ENCODE data around the gene JARID2. TPM values are rescaled to one million over a fixed set of nuclear protein-coding genes. Genes with fewer than 3 reads are reported as not detected.

JARID2 gene
- total and polyA plus RNA-seq, 4 donors = 3.8 to 14.8 (median 12.0) TPM

- WGBS, 2 donors = 73 to 79% methylated on average over 6 of the region's 6 CpGs
- H3K4me1 ChIP-seq (ENCODE audit: control insufficient read depth in 5 of 5, insufficient read depth in 5 of 5, low read length in 5 of 5) = peaks cover 1 to 36% (median 19%) of the 10 kb centered on the region in 5 donors
- no peaks in the 10 kb centered on the region for H3K27me3 ChIP-seq (ENCODE audit: control insufficient read depth in 3 of 3, insufficient read depth in 3 of 3, low read length in 2 of 3)
- H3K9me3 ChIP-seq (ENCODE audit: control insufficient read depth in 4 of 4, insufficient read depth in 3 of 4, low read length in 3 of 4) = no peaks in the 10 kb centered on the region
- ATAC-seq (ENCODE audit: insufficient read depth, low FRiP score) = no peak
- H3K36me3 ChIP-seq (ENCODE audit: control insufficient read depth in 4 of 4, insufficient read depth in 4 of 4, low read length in 4 of 4) = peaks cover 0 to 2% (median 0%) of the 10 kb centered on the region in 4 donors
- H3K27ac ChIP-seq (ENCODE audit: low read depth in 1 of 2, low read length in 1 of 2) = no peak overlapping the region
- no peak for DNase-seq
- no peak for TF ChIP-seq CTCF (IDR thresholded peaks at IDR 0.05; ENCODE audit: control extremely low read depth, extremely low read depth)
- no peak overlapping the region for H3K9ac ChIP-seq (ENCODE audit: insufficient read depth in 1 of 2, low read length in 2 of 2)
- H3K4me3 ChIP-seq = no peak overlapping the region
These were observed 163.6 kb downstream of the JARID2 start for GRCh38 chr6:15409301-15410125.

DNA sequence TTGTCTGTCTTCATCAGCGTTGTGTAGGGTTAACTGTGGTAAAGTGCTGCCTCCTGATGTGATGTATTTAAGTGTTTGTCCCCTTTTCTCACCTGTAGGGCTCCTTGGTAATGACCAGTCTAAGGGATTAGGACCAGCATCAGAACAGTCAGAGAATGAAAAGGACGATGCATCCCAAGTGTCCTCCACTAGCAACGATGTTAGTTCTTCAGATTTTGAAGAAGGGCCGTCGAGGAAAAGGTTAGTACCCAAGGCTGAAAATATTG, 164.2 kb downstream of the JARID2 start:
- H3K4me1 ChIP-seq (ENCODE audit: control insufficient read depth in 5 of 5, insufficient read depth in 5 of 5, low read length in 5 of 5) = peaks cover 1 to 36% (median 15%) of the 10 kb centered on the region in 5 donors
- H3K9me3 ChIP-seq (ENCODE audit: control insufficient read depth in 4 of 4, insufficient read depth in 3 of 4, low read length in 3 of 4) = no peaks in the 10 kb centered on the region
- no peak overlapping the region for H3K4me3 ChIP-seq
- no peak overlapping the region for H3K27ac ChIP-seq (ENCODE audit: low read depth in 1 of 2, low read length in 1 of 2)
- H3K9ac ChIP-seq (ENCODE audit: insufficient read depth in 1 of 2, low read length in 2 of 2) = no peak overlapping the region
- ATAC-seq (ENCODE audit: insufficient read depth, low FRiP score) (no peak), DNase-seq (no peak)
- peaks cover 0 to 2% (median 0%) of the 10 kb centered on the region in 4 donors for H3K36me3 ChIP-seq (ENCODE audit: control insufficient read depth in 4 of 4, insufficient read depth in 4 of 4, low read length in 4 of 4)
- WGBS, 2 donors = 79 to 82% methylated on average over 5 of the region's 5 CpGs
- TF ChIP-seq CTCF (IDR thresholded peaks at IDR 0.05; ENCODE audit: control extremely low read depth, extremely low read depth) = no peak
- no peaks in the 10 kb centered on the region for H3K27me3 ChIP-seq (ENCODE audit: control insufficient read depth in 3 of 3, insufficient read depth in 3 of 3, low read length in 2 of 3)

DNA sequence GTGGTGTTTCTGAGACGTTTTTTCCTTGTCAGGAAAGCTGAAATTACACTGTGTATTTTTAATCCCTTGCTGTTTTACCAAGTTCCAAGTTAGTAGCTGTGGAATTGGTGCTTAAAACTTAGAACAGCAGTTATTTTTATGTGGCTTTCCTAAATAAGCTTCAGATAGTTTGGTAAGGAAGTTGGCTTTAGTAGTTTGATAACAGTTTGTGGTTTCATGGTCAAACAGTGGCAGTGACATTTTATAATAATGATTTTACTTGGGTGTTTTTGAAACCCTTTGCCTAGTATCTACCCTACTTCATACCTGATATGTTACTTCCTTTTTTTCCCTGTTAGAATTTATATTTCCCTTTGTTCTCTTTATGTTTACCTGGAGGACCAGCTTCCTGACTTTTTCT, 164.9 kb downstream of the JARID2 start:
- Histone ChIP-seq H3K27me3 (ENCODE audit: control insufficient read depth in 3 of 3, insufficient read depth in 3 of 3, low read length in 2 of 3) (no peaks in the 10 kb centered on the region), H3K36me3 (ENCODE audit: control insufficient read depth in 4 of 4, insufficient read depth in 4 of 4, low read length in 4 of 4) (peaks cover 0 to 2% (median 0%) of the 10 kb centered on the region in 4 donors), H3K9ac (ENCODE audit: insufficient read depth in 1 of 2, low read length in 2 of 2) (no peak overlapping the region), H3K4me1 (ENCODE audit: control insufficient read depth in 5 of 5, insufficient read depth in 5 of 5, low read length in 5 of 5) (peaks cover 1 to 36% (median 15%) of the 10 kb centered on the region in 5 donors), H3K27ac (ENCODE audit: low read depth in 1 of 2, low read length in 1 of 2) (no peak overlapping the region), H3K4me3 (no peak overlapping the region), H3K9me3 (ENCODE audit: control insufficient read depth in 4 of 4, insufficient read depth in 3 of 4, low read length in 3 of 4) (no peaks in the 10 kb centered on the region)
- TF ChIP-seq CTCF (IDR thresholded peaks at IDR 0.05; ENCODE audit: control extremely low read depth, extremely low read depth) = no peak
- no peak for DNase-seq
- 21 to 58% methylated on average over 1 of the region's 1 CpG for WGBS, 2 donors
- ATAC-seq (ENCODE audit: insufficient read depth, low FRiP score) = no peak
